Prostate gland (tissue), 2 donors: ENCODE results near the gene PLXDC1. TPM values are rescaled to one million over a fixed set of nuclear protein-coding genes. Genes with fewer than 3 reads are reported as not detected.
"Not testable (repeated sequence)": the region's sequence is repeated elsewhere in the genome, so short reads cannot be mapped to it uniquely, and the experiment has no call there.

Experiments used
- DNase-seq: peaks from one replicate; pipeline ENCODE4 v3.0.0-alpha.2; 2019; ENCODE audit warnings: low spot score
- H3K27ac ChIP-seq, 2 donors: fragments of 200-600 bp; sonication (generic); 2 replicates each; pipeline ENCODE4 v1.5.1; 2017 to 2019
- H3K27me3 ChIP-seq: fragments of 200-600 bp; sonication (generic); replicated peaks from 2 replicates; pipeline ENCODE4 v1.5.1; 2019; ENCODE audit not compliant: insufficient read depth
- H3K36me3 ChIP-seq, 2 donors: fragments of 200-600 bp; sonication (generic); 1 replicate in 1 of 2; 2 replicates in 1 of 2; pipeline versions ENCODE4 v1.5.1 to v1.8.1; 2017 to 2019
- H3K4me1 ChIP-seq: fragments of 200-600 bp; sonication (generic); replicated peaks from 2 replicates; pipeline ENCODE4 v1.5.1; 2019
- H3K4me3 ChIP-seq, 2 donors: fragments of 200-600 bp; sonication (generic); 2 replicates each; pipeline ENCODE4 v1.5.1; 2017 to 2019
- H3K9me3 ChIP-seq: fragments of 200-600 bp; sonication (generic); 2 replicates; pipeline ENCODE4 v1.5.1; 2017
- POLR2A ChIP-seq: fragments of 450-650 bp; IDR thresholded peaks from one replicate; pipeline ENCODE4 v1.6.1; 2016; ENCODE audit warnings: antibody characterized with exemption, mild to moderate bottlenecking
- POLR2AphosphoS5 ChIP-seq: sonication (generic); formaldehyde crosslinking; IDR thresholded peaks from one replicate; pipeline ENCODE4 v1.6.1; 2017; ENCODE audit warnings: antibody characterized with exemption
- WGBS: methylation state at CpG from one replicate; pipeline ENCODE4 v1.1.5; 2018; 5-methylcytosine and 5-hydroxymethylcytosine counted together
- intact Hi-C: fragments of 100-400 bp; cut with DNase I; formaldehyde crosslinking; loops from one replicate; pipeline ENCODE4 v1.14.2; 2022
- total RNA-seq, 2 donors: library from RNA; depleted of rRNA; stranded (reverse); fragments of >200 nt; gene quantifications; one replicate each; pipeline ENCODE4 v1.1.0, GENCODE V29; 2016
- TF ChIP-seq, protein P1 (sequence below), 4 experiments: fragments of 200-600 bp in 2 of 4; fragments of 450-650 bp in 2 of 4; sonication (generic) in 2 of 4; IDR thresholded peaks; 1 replicate in 3 of 4; 2 replicates in 1 of 4; pipeline ENCODE4 v1.5.1; 2016 to 2019; ENCODE audit warnings: antibody characterized with exemption in 4 of 4, mild to moderate bottlenecking in 2 of 4, moderate library complexity in 2 of 4

PLXDC1 gene
- total RNA-seq, 2 donors from 2014 or later: 3.9 to 5.4 TPM

GRCh38 chr17:39138431-39139160 lies 12.8 kb downstream of the PLXDC1 start:
- no peak for DNase-seq
- no peak overlapping the region for H3K27ac ChIP-seq
- TF ChIP-seq, protein P1, sequence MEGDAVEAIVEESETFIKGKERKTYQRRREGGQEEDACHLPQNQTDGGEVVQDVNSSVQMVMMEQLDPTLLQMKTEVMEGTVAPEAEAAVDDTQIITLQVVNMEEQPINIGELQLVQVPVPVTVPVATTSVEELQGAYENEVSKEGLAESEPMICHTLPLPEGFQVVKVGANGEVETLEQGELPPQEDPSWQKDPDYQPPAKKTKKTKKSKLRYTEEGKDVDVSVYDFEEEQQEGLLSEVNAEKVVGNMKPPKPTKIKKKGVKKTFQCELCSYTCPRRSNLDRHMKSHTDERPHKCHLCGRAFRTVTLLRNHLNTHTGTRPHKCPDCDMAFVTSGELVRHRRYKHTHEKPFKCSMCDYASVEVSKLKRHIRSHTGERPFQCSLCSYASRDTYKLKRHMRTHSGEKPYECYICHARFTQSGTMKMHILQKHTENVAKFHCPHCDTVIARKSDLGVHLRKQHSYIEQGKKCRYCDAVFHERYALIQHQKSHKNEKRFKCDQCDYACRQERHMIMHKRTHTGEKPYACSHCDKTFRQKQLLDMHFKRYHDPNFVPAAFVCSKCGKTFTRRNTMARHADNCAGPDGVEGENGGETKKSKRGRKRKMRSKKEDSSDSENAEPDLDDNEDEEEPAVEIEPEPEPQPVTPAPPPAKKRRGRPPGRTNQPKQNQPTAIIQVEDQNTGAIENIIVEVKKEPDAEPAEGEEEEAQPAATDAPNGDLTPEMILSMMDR (IDR thresholded peaks at IDR 0.05): no peak
- TF ChIP-seq POLR2AphosphoS5: no peak
- no peak for TF ChIP-seq POLR2A
- H3K36me3 ChIP-seq: no peaks in the 10 kb centered on the region
- 90% methylated on average over 13 of the region's 13 CpGs for WGBS
- H3K27me3 ChIP-seq: no peaks in the 10 kb centered on the region
- no peak overlapping the region for H3K4me3 ChIP-seq
- intact Hi-C loops: no loop called here
- no peaks in the 10 kb centered on the region for H3K9me3 ChIP-seq
- H3K4me1 ChIP-seq: no peaks in the 10 kb centered on the region

GRCh38 chr17:39134878-39135277 lies 16.6 kb downstream of the PLXDC1 start:
- 90% methylated on average over 6 of the region's 6 CpGs for WGBS
- Histone ChIP-seq H3K27ac (no peak overlapping the region), H3K27me3 (no peaks in the 10 kb centered on the region), H3K4me3 (no peak overlapping the region), H3K36me3 (no peaks in the 10 kb centered on the region), H3K4me1 (no peaks in the 10 kb centered on the region), H3K9me3 (no peaks in the 10 kb centered on the region)
- no peak for DNase-seq
- TF ChIP-seq POLR2A: no peak
- TF ChIP-seq, protein P1 (IDR thresholded peaks at IDR 0.05): no peak
- TF ChIP-seq POLR2AphosphoS5: no peak
- intact Hi-C loops: no loop called here

- TF ChIP-seq POLR2AphosphoS5 (no peak), POLR2A (no peak)
- TF ChIP-seq, protein P1 (IDR thresholded peaks at IDR 0.05): no peak
- intact Hi-C loops: no loop called here
- DNase-seq: no peak
- H3K27me3 ChIP-seq: no peaks in the 10 kb centered on the region
- H3K27ac ChIP-seq: no peak overlapping the region
- 81% methylated on average over 7 of the region's 7 CpGs for WGBS
- H3K9me3 ChIP-seq: no peaks in the 10 kb centered on the region
- H3K36me3 ChIP-seq: no peaks in the 10 kb centered on the region
- no peak overlapping the region for H3K4me3 ChIP-seq
- no peaks in the 10 kb centered on the region for H3K4me1 ChIP-seq
Measured at GRCh38 chr17:39132192-39132610, 19.2 kb downstream of the PLXDC1 start.

GRCh38 chr17:39131616-39132015 lies 19.8 kb downstream of the PLXDC1 start:
- no peak for TF ChIP-seq POLR2A
- Histone ChIP-seq H3K4me1 (no peaks in the 10 kb centered on the region), H3K27me3 (no peaks in the 10 kb centered on the region), H3K36me3 (no peaks in the 10 kb centered on the region), H3K27ac (no peak overlapping the region), H3K9me3 (no peaks in the 10 kb centered on the region), H3K4me3 (no peak overlapping the region)
- 76% methylated on average over 6 of the region's 6 CpGs for WGBS
- intact Hi-C loops: no loop called here
- no peak for DNase-seq

- TF ChIP-seq POLR2A (no peak), POLR2AphosphoS5 (no peak)
- TF ChIP-seq, protein P1 (IDR thresholded peaks at IDR 0.05): no peak
- DNase-seq: no peak
- H3K9me3 ChIP-seq: no peaks in the 10 kb centered on the region
- H3K27me3 ChIP-seq: no peaks in the 10 kb centered on the region
- intact Hi-C loops: no loop called here
- no peaks in the 10 kb centered on the region for H3K36me3 ChIP-seq
- H3K27ac ChIP-seq: no peak overlapping the region
- no peaks in the 10 kb centered on the region for H3K4me1 ChIP-seq
- WGBS: 90% methylated on average over 3 of the region's 3 CpGs
- no peak overlapping the region for H3K4me3 ChIP-seq
Measured at GRCh38 chr17:39130205-39130604, 21.2 kb downstream of the PLXDC1 start.

- H3K4me3 ChIP-seq, H3K4me1 ChIP-seq, H3K27ac ChIP-seq, H3K27me3 ChIP-seq, H3K9me3 ChIP-seq, intact Hi-C loops, H3K36me3 ChIP-seq, DNase-seq: not testable (repeated sequence)
- 69% methylated on average over 6 of the region's 6 CpGs for WGBS
Measured at GRCh38 chr17:39129544-39129943, 21.9 kb downstream of the PLXDC1 start.
